Cardiac septum (tissue), 1 donor: ENCODE results near the gene LIN7B. TPM values are rescaled to one million over a fixed set of nuclear protein-coding genes. Genes with fewer than 3 reads are reported as not detected.
"Not testable (repeated sequence)": the region's sequence is repeated elsewhere in the genome, so short reads cannot be mapped to it uniquely, and the experiment has no call there.

Source experiments
- DNase-seq: peaks from one replicate; pipeline ENCODE4 v3.0.0-alpha.2; 2020; ENCODE audit warnings: low spot score
- intact Hi-C: fragments of 100-400 bp; cut with DNase I; formaldehyde crosslinking; loops from one replicate; pipeline ENCODE4 v1.14.0; 2022
- long read RNA-seq: library from polyadenylated mRNA; unstranded; transcript quantifications from one replicate; pipeline ENCODE4 v2.0.0, GENCODE V29; 2021
- total RNA-seq: library from RNA; stranded (reverse); fragmentation: NEBNext Ultra II Directional; extraction: Animal tissue kit (Norgen Biotek cat#: 25700); gene quantifications from one replicate; pipeline ENCODE4 v1.2.1, GENCODE V29; 2021
- donor health status: DM: no; HTN: no; CAD: no.

Gene LIN7B, protein sequence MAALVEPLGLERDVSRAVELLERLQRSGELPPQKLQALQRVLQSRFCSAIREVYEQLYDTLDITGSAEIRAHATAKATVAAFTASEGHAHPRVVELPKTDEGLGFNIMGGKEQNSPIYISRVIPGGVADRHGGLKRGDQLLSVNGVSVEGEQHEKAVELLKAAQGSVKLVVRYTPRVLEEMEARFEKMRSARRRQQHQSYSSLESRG
- total RNA-seq: 24.7 TPM
- long read RNA-seq, transcript LIN7B-201 (6 exons, 755 nt): major isoform, 23 of 41 reads
- long read RNA-seq, partial matches to known transcripts: 2 of 41 reads
- long read RNA-seq, other reads (novel, unspliced or antisense): 12 of 41 reads

DNA sequence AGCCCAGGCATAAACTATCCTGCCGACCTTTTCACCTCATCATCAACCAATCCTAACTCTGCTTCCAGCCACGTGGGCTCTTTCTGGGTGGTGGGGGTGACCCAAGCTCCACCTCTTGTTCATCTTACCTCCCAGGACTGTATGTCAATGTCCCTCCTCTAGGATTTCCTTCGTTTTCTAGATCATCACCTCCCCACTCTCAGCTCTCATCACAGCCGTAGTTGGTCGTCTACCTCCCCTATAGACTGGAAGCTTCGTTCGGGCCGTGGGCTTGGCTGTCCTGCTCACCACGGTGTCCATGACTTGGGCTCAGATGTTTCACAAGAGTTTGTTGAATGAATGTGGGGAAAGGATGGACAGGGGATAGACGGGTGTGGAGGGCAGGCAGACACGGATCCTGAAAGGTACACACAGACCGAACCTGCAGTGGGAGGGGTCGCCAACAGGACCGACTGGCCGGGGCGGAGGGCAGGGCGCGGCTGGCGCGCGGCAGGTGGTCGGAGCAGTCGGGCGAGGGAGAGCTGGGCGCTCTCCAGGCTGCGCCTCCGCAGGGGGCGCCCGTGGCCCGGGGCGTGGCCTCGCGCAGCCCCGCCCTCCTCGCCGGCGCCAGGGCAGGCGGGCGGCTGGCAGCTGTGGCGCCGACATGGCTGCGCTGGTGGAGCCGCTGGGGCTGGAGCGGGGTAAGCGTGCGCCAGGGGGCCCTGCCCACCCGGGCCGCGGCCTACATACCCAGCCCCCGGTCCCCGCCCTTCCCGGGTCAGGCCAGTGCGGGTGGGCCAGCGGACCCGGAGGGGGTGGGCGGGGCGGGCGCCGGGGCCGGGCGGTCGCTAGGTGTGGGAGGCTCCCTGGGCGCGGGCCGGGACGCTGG lies at the start of gene LIN7B:
Gene LIN7B (plus strand): TSS at position 609 of the 868 bp plus-strand sequence. CDS start 35 bp downstream, at position 644.
- DNase-seq: peak; percentile 87
- intact Hi-C loops: loop anchor here (2.0 kb wide), 1 partner anchor 29 kb away; no protein-coding TSS in a partner anchor

DNA sequence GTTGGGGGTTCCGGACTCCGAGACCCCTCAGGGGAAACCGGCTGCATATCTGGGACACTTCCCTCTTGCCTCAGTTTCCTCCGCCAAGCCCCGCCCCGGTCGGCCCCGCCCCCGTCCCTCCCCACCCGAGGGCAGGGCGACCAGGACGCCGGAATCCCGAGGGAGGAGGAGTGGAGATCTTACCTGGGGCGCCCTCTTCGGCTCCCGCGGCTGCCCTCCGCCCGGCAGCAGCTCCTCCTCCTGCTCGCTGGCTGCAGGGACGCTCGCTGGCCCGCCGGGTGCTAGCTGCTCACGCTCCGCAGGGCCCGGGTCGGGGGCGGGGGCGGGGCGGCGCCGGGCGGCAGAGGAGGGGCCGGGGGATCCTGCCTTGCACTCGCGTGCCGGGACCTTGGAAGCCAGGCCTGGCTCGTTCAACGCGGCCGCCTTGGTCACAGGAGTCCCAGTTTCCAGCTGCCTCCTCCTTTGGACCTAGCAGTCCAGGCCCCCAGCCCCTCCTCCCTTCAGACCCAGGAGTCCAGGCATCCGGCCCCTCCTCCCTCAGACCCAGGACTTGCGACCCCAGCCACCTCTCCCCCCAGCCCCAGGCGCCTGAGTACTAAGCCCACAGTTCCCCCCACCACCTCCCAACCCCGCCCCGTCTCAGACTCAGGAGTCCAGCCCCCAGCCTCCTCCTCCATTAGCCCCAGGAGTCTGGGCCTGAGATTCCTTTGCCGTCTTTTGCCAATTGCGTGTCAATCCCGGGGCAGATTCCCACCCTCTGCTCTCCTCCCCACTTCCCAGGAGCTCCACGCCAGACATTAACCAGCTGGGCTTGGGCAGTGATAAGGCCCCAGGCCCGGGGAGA lies 49.2 kb upstream of the LIN7B start, which contains the start of gene NTF4:
Gene NTF4 (minus strand): TSS at position 51 of the 844 bp plus-strand sequence. CDS start 2,821 bp downstream, outside the sequence.
- no peak for DNase-seq
- intact Hi-C loops: no loop called here

DNA sequence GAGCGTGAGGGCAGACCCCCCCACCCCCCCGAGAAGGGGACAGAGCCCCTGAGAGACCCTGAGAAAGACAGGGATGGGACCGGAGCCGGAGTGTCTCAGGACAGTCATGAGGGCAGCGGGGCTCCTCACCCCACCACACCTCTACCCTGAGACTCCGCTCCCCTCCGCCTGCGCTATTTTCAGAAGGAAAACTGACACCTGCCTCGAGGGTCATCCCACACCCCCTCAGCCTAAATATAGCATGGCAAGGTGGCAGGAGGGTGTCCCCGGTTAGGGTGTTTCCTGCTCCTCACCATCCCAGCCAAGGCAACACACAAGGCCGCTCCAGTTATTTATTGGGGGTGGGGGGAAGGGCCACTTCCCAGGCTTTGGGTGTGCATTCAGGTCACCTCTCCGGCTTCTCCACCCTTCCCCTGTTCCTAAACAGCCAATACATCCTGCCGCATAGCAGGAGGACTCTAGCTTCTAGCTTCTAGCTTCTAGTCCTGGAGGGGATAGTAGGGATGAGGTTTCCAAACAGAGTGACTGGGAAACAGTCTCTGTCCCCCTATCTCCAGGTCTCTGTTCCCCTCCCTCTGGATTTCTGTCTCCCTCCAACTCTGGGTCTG lies 48.2 kb upstream of the LIN7B start:
- no peak for DNase-seq
- intact Hi-C loops: no loop called here

DNA sequence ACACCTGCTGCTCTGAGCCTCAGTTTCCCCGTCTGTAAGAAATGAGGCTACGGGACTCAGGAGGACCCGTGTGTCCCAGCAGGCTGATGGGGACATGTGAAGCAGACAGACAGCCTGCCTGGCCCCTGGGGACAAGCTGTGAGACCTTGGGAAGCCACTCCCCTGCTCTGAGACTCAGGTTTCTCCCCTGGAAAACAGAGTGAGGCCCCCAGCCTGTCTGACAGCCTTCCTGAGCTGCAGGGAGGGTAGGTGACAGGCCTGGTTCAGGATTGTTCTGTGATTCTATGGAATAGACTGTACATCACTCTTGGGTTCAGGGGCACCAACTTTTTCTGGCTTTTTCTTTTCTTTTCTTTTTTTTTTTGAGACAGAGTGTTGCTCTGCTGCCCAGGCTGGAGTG lies 46.6 kb upstream of the LIN7B start:
- no peak for DNase-seq
- intact Hi-C loops: no loop called here

DNA sequence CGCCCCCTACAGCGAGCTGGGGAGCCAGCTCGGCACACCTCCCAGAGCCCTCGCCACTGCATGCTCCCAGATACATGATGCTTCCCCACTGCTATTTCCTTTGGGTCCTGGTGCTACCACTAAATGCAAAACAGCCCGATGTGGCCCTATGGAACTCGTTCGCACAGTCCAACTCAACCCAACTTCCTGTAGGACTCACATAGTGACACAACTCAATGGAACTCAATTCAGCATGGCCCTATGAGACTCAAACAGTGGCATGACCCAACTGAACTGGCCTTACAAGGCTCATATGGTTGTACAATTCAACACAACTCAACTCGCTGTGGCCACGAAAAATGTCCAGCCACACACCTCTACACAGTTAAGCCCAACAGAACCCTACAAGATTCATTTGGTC lies 45.1 kb upstream of the LIN7B start:
- no peak for DNase-seq
- intact Hi-C loops: no loop called here

DNA sequence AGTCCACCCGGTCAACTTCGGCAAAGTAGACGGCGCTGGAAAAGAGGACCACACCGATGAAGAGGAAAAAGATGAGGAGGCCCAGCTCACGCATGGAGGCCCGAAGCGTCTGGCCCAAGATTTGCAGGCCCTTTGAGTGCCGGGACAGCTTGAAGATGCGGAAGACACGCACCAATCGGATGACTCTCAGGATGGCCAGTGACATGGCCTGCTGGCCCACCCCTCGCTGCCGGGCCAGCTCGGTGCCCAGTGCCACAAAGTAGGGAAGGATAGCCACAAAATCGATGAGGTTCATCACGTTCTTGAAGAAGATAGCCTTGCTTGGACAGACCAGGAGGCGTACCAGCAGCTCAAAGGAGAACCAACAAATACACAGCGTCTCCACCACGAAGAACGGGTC lies 43.8 kb upstream of the LIN7B start:
- intact Hi-C loops: no loop called here
- no peak for DNase-seq

DNA sequence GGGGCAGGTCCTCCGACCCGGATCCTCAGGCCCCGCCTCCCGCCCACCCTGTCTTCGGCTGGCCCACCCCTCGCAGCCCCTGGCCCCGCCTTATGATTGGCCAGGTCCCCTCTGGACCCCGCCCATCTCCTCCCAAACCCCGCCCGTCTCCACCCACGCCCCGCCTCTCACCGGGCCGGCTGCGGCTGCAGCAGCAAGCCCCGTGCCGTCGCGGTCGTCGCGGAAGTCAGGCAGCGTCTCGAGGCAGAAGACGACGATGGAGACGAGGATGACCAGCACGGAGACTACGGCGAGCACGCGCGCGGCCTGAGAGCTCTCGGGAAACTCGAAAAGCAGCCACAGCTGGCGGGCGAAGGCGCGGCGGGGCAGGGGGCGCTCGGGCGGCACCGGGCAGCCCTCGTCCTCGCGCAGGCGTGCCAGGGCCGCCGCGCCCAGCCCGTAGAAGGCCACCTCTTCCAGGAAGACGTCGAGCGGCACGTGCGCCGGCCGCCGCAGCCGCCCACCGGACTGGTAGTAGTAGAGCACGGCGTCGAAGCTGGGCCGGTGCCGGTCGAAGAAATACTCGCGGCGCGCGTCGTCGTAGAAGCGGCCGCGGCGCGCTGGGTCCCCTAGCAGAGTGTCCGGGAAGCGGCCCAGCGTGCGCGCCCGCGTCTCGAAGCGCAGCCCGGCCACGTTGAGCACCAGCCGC lies 42.2 kb upstream of the LIN7B start:
- intact Hi-C loops: no loop called here
- no peak for DNase-seq

DNA sequence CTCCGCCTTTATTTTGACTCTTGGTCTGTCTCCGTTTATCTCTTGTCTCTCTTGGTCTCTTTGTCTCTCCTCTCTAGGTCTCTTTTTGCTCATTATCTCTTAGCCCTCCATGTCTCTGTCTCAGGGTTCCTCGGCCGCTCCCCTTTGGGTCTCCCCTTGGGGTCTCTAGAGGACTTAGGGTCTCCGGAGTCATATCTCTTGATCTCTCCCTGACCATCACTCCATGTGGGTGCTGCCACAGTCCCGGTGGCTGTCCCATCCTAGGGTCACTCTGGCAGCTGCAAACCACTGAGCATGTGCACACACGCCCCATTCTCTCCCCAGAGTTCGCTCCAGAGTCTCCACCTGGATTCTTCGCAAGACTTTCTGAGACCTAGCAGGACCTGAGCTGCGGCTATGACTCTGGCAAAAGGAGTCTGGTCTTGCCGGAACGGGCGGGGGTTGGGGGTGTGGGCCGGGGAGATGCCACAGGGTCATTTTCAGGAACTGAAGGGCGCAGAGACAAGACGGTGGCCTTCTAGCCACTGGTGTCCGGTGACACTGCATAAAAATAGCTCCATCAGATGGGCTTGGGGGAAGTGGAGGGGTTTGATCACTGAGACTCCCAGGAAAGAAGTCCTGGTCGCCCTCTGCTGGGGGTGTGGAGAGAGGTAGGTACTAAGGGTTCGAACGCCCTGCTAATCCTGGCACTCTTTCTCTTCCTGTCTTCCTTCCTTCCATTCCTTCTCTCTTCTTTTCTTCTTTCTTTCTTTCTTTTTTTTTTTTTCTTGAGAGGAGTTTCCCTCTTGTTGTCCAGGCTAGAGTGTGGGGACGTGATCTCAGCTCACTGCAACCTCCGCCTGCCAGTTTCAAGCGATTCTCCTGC lies 40.4 kb upstream of the LIN7B start:
- intact Hi-C loops: no loop called here
- DNase-seq: no peak

DNA sequence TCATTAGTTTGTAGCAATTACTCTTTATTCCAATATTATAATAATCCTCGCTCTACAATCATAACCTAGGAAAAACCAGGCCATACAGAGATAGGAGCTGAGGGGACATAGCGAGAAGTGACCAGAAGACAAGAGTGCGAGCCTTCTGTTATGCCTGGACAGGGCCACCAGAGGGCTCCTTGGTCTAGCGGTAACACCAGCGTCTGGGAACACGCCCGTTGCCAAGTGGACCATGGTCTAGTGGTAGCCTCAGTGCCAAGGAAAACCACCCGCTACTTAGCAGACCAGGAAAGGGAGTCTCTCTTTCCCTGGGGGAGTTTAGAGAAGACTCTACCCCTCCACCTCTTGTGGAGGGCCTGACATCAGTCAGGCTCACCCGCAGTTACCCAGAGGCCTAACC lies 39.3 kb upstream of the LIN7B start:
- peak; percentile 80 for DNase-seq
- intact Hi-C loops: not testable (repeated sequence)

DNA sequence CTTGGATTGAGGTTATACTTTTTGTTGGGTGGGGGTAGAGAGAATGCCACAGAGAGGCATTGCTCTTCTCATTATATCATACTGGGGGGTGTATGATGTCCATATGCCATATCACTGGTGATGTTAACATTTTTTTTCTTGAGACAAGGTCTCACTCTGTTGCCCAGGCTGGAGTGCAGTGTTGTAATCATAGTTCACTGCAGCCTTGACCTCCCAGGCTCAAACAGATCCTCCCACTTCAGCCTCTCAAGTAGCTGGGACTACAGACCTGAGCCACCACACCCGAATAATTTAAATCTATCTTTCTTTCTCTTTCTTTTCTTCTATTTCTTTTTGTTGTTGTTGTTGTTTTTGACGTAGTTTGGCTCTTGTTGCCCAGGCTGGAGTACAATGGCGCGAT lies 33.8 kb upstream of the LIN7B start:
- intact Hi-C loops: no loop called here
- DNase-seq: no peak

DNA sequence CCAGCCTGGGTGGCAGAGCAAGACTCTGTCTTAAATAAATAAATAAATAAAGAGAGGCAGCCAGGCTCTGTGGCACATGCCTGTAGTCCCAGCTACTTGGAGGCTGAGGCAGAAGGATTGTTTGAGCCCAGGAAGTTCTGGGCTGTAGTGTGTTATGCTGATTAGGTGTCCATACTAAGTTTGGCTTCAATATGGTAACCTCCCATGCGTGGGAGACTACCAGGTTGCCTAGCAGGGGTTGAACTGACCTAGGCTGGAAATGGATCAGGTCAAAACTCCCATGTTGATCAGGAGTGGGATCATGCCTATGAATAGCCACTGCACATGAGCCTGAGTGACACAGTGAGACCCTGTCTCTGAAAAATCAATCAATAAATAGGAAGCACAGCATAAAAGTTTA lies 32.9 kb upstream of the LIN7B start:
- DNase-seq: no peak
- intact Hi-C loops: no loop called here

DNA sequence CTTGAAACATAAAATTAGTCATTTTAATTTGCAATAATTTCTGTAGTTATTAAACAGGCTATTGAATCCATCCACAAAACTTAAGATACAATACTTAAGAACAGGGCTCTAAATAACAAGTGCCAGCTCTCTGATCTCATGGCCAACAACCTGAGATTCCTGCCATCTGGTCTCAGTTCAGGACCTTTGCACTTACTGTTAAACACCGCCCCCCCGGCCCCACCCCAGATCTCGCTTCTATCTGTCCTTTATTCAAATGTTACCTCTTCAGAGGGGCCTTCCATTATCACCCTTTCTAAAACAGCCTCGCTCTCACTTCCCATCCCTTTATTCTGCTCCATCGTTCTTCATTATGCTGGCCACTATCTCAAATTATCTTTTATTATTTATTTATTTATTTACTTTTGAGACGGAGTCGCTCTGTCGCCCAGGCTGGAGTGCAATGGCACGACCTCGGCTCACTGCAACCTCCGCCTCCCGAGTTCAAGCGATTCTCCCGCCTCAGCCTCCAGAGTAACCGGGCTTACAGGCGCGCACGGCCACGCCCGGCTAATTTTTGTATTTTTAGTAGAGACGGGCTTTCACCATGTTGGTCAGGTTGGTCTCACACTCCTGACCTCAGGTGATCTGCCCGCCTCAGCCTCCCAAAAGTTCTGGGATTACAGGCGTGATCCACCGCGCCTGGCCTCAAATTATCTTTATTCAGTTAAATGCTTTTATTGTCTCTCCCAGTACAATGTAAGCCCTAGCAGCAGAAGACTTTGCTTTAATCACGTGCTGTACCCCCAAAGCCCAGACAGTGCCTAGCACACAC lies 29.8 kb upstream of the LIN7B start:
- intact Hi-C loops: no loop called here

DNA sequence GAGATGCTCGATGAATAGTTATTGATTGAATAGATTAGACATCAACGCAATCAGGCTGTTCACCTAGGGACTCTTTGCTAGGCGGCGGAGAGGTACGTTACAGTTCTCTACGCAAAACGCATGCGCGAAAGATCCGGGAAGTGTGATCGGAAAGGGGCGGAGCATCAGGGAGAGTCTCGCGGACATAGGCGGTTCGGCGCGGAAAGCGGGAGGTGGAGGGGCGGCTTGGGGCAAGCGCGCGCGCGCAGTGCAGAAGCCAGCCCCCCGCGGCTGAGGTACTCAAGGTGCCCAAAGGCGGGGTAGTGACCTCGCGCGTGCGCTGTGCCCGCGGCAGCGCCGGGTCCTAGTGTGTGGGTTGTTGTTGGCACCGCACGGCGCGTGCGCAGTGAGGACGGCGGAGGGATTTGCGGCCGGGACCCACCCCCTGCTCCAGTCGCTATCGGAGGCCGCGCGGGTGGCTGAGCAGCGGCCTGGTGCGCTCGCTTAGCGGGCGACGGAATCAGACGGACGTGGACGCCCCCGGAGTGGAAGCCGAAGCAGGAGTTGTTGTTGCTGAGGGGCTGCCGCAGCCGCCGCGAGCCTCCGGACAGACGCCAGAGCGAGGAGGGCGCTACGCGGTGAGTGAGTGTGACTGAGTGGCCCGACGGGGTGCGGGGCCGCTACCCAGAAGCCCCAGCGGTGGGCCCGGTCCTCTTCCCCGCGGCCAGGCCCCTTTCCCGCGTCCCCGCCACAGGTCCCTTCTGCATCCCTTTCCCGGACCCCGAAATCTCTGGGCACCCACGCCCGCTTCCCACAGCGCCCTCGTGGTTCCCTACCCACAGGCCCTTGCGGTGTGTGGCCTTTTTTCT lies 28.9 kb upstream of the LIN7B start, which contains the start of gene SNRNP70:
Gene SNRNP70 (plus strand): TSS at position 432 of the 848 bp plus-strand sequence. CDS start 964 bp downstream, outside the sequence.
- DNase-seq: peak; percentile 99
- intact Hi-C loops: no loop called here

More for the DNA sequence above, 29.8 kb upstream of the LIN7B start:
- no peak for DNase-seq

DNA sequence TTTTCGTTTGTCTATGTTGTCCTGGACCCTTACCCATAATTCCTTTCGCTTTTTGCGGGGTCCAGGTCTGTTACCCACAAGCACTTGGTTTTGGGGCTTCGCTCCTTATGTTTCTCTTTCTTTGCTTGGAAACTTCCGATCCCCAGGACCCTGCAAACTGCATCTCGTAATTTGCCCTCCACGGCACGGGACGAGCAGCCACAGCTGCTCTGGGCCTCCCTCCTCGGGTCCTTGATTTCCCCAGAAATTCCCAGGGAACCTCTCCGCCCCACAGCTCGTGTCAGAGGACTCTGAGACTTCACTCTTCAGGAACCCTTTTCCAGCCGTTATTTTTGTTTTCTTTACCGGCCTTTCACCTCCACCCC lies 28.3 kb upstream of the LIN7B start:
- intact Hi-C loops: no loop called here

DNA sequence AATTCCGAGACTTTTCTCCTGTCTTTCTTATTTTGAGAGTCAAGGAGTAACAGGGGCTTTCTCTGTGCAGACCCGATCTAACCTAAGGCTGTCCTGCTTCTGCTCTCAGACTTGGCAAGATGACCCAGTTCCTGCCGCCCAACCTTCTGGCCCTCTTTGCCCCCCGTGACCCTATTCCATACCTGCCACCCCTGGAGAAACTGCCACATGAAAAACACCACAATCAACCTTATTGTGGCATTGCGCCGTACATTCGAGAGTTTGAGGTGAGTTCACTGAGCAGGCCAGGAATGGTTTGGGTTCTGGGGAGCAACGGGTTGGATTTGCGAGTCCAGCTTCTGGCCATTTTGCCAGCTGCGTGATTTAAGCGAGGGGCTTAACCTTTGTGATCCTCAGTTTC lies 27.9 kb upstream of the LIN7B start:
- intact Hi-C loops: no loop called here
- no peak for DNase-seq

More for the DNA sequence above, 28.3 kb upstream of the LIN7B start:
- DNase-seq: no peak

DNA sequence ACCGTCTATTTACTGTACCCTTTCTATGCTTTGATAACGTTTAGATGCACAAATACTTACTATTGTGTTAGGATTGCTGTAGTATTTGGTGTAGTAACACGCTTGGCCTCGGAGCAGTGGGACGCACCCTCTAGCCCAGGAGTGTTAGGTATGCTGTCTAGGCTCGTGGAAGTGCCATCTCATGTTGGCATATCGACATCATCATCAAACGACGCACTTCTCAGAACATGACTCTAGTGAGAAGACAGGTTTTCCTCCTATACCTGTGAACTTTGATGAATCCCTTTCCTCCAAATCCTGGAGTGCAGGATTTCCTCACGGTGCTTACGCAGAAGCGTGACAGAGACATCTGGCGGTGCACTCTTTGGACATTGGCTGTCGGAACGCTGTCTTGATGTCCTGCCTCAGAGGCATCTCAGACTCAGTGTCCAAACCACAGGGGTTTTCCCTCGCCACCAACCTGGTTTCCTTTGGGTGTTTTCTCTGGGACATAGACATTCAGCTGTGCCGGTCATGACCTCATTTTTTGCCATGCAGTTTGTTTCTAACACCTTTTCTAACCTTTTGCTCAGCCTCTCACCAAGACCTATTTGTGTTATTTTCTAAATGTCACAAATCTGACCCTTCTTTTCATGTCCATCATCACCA lies 22.7 kb upstream of the LIN7B start:
- intact Hi-C loops: no loop called here
- no peak for DNase-seq
